HG03439 (cell line): ENCODE results near the gene COPG2.
"Not testable (repeated sequence)": the region's sequence is repeated elsewhere in the genome, so short reads cannot be mapped to it uniquely, and the experiment has no call there.

ENCODE experiments used
- ATAC-seq: cut with Tn5 transposase; IDR thresholded peaks from one replicate; pipeline ENCODE4 v1.9.1; 2021; ENCODE audit warnings: mild to moderate bottlenecking, moderate library complexity; ENCODE audit not compliant: unreplicated experiment

COPG2 gene, protein sequence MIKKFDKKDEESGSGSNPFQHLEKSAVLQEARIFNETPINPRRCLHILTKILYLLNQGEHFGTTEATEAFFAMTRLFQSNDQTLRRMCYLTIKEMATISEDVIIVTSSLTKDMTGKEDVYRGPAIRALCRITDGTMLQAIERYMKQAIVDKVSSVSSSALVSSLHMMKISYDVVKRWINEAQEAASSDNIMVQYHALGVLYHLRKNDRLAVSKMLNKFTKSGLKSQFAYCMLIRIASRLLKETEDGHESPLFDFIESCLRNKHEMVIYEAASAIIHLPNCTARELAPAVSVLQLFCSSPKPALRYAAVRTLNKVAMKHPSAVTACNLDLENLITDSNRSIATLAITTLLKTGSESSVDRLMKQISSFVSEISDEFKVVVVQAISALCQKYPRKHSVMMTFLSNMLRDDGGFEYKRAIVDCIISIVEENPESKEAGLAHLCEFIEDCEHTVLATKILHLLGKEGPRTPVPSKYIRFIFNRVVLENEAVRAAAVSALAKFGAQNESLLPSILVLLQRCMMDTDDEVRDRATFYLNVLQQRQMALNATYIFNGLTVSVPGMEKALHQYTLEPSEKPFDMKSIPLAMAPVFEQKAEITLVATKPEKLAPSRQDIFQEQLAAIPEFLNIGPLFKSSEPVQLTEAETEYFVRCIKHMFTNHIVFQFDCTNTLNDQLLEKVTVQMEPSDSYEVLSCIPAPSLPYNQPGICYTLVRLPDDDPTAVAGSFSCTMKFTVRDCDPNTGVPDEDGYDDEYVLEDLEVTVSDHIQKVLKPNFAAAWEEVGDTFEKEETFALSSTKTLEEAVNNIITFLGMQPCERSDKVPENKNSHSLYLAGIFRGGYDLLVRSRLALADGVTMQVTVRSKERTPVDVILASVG

DNA sequence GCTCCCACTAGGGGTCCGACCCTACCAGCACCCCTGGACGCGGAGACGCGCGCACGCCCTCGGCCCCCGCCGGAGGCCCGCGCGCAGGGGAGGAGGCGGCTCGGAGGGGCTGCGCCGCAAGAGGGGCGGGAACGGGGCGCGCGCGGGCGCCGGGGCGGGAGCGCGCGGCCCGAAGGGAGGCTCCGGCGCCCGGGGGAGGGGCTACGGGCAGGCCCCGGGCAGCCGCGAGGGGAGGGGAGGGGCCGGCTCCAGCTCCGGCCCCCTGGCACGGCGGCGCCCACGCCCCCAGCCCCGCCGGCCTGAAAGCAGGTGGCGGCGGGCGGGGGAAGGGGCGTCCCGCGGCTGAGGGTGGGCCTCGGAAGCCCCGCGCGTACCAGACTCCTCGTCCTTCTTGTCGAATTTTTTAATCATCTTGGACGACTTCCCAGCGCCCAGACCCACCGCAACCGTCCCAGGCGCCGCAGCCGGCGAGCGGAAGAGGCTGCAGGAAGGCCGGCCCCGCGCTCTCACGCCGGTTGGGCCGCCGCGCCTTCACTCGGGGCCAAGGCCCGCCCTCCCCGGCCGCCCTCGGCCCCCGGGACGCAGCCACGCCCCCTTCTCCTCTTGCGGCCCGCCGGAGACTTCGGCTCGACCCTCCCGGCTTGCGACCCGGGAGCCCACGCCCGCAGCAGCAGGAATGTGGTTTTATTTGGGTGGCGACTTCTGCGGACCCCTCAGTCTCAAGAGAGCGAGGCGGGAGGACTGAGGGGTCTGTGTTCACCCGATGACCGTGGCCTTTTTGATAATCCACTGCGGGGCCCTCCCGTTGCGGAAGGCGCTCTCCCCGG lies at the start of gene COPG2:
Gene COPG2, minus strand, starts transcription at position 491 of the 827 bp plus-strand sequence. Its CDS starts 80 bp downstream, at position 411.
- ATAC-seq = peak; percentile 96

DNA sequence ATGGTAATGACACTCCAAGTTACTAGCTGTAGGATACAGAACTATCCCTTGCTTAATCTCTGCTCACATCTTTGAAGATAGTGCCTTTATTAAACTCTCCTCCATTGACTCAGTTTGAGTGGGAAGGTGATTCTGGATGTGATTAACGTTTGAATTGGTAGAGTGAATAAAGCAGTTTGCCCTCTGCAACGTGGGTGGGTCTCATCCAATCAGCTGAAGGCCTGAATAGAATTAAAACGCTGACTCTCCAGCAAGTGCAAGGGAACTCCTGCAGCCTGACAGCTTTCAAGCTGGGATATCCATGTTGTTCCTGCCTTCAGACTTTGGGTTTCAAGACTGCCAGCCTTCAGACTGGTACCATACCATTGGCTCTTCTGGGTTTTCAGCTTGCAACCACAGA lies 43.9 kb upstream of the COPG2 start:
- ATAC-seq = no peak

DNA sequence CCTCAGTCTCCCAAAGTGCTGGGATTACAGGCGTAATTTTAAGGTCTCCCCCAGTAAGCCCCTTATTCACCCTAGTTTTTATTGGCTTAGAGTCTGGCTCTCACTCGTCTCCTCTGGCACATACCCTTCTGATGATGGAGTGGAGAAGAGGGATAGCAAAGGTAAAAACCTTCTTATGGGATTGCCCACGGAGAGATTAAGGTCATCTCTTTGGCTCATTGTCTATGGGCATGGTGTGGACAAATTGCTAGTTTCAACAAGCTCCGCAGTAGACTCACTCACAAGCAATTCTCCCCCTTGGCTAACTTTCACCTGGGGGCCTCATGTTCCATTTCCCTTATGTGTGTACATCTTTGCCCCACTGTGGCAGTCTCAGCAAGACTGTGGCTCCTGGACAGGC lies 40.2 kb upstream of the COPG2 start:
- ATAC-seq = no peak

DNA sequence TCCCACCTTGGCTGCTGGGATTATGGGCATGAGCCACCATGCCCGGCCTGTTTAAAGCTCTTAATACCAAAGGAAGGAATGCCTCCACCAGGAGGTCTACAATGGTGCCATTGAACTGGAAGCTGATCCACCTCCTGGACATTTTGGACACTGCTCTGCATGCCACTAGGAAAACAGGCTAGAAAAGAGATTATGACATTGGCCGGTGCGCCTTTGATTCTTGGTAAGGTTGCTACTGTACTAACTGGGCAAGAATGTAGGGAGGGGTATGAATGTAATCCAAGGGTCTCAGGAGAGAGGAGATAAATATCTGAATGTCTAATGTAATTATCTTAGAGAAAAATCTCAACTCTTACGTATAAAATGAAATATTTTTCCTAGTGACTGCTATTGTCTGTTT lies 39.5 kb upstream of the COPG2 start:
- ATAC-seq = no peak

DNA sequence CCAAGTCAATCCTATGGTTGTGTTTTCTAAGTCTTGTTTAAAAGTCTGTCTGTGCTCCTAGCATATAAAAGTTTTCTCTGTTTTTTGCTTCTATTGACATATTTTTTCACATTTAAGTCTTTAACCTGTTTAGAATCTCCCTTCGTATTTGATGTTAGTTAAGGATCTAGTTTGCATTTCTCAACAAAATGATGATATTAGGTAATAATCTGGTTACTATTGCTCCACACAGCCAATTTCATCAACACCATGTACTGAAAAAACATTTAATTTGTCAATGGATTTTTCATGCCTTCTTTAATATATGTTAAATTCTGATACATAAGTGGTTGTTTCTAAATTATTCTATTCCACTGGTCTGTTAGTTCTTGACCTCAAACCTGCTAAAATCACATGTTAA lies 35.3 kb upstream of the COPG2 start:
- no peak for ATAC-seq

DNA sequence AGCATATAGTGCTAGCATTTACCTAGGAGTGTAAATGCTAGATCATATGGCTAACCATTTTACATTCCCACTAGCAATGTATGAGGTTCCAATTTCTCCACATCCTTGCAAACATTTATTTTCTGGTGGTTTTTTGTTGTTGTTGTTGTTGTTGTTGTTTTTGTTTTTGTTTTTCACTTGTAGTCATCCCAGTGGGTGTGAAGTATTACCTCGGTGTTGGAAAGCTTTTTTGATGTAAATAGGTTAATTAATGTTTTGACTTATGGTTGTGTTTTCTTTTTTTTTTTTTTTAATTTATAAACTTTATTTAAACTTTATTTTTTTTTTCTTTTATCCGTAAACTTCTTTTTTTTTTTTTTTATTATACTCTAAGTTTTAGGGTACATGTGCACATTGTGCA lies 33.1 kb upstream of the COPG2 start:
- no peak for ATAC-seq

DNA sequence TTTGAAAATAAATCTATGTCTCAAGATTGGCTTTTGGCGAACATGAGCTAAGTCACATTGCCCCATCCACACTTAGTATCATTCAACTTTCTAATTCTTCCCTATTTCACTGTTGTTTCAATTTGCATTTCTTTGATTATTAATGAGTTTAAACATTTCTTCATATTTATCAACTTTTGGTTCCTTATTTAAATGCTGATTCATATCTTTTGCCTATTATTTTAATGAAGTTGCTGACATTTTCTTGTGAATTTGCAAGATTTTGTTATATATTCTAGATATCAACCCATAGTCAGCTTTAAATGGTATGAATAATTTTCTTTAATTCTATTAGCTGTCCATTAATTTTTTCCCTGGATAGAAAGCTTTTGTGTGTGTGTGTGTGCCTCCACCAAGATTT lies 32.2 kb upstream of the COPG2 start:
- no peak for ATAC-seq

DNA sequence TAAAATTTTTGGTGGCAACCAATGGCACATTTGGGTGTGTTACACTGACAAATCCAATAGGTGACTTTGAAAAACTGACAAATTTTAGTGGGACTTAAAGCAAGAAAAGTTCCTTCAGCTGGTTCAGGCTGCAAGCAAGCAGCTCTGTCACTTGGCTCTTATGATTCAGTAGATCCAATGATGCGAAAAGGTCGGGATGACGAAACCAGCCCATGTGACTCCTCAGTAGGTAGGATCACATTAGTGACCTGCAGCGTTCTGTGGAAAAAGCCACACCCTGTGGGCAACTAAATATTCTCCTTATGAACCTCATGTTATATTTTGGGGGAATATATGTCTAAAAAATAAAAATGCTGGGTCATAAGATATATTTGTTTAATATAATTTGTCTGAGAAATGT lies 31.1 kb upstream of the COPG2 start:
- ATAC-seq = no peak

DNA sequence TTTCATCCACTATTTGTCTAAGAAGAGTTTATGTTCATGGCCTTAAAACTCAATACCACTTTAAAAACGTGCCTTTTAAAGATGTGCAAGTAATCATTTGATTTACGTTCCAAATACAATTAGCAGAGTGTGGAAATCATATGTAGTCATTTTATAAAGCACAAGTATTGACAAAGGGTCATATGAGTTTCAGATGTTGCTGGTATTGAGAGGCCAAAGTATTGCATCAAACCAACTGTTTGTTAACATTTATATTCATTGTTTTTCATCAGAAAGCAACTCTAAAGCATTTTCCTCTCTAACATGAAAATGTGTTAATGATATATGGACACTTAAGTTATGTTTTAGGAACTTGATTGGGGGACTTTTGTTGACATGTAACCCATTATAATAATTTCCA lies 29.3 kb upstream of the COPG2 start:
- ATAC-seq = no peak

DNA sequence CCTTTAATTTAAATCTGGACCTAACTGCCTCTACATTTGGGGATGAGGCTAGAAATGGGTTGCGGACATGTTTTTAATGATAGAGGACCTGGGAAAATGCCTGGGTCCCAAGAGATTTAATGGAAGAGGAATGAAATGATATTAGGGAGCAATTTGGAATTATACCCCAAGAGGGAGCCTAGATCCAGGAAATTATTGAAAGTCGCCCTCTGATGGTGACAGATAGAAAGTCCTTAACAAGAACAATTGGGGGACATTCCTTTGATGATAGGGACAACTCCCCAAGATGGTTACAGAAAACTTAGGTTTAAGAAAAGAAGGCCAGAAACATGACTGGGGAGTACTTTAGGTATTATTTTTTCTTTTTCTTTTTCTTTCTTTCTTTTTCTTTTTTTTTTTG lies 27.3 kb upstream of the COPG2 start:
- ATAC-seq = no peak

DNA sequence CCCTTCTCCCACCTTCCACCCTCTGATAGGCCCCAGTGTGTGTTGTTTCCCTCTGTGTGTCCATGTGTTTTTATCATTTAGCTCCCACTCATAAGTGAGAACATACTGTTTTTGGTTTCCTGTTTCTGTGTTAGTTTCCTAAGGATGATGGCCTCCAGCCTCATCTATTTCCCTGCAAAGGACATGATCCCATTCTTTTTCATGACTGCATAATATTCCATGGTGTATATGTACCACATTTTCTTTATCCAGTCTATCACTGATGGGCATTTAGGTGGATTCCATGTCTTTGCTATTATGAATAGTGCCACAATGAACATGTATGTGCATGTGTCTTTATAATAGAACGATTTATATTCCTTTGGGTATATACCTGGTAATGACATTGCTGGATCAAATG lies 23.8 kb upstream of the COPG2 start:
- ATAC-seq = not testable (repeated sequence)

DNA sequence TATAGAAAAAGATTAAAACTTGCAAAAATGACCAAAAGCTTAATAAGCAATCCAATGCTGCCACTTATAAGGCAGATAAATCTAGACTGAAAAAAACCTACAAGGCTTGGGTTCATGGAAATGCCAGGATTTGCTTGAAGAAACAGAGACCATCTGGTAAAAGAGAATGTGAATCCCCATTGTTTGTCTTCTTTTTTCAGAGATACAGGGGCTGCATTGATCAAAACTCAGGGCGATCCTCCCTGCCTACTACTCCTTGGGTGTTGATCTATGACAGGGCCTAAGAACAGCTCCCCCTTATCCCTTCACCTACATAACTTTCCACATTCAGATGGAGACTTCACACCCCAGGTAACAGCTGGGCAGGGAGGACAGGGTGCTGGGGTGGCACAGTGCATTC lies 21.1 kb upstream of the COPG2 start:
- no peak for ATAC-seq

DNA sequence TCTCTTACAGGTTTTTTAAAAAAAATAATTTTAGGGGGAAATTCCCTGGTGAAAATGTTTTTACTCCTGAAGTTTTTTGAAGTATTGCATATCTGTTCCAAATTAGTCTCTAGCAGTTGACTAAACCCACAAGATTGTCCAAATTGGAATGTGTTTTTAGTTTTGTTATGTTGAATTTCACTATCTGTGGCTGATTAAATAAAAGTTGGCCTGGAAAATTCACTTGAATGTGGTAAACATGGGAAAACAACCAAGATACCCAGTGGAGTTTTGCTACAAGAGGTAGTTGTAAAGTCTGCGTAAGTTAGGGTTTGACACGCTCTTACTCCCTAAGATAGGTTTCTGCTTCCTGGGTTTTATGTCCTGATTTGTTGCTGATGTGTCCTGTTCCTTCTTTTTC lies 14.5 kb upstream of the COPG2 start:
- ATAC-seq = no peak

DNA sequence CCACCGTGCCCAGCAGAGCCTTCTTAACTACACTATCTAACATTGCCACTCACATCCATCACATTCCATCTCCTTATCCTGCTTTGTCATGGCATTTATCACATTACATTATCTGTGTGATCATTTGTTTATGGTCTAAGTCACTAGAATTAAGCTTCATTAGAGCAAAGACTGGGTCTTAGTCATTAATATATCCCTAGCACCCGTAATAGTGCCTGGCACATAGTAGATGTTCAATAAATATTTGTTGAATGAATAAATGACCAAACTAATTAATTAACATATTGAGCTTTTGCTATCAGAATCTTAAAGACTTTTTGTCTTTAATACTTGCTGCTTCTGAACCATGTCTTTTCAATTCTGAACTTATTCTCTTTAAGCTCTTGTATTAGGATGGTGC lies 5.9 kb upstream of the COPG2 start:
- no peak for ATAC-seq

DNA sequence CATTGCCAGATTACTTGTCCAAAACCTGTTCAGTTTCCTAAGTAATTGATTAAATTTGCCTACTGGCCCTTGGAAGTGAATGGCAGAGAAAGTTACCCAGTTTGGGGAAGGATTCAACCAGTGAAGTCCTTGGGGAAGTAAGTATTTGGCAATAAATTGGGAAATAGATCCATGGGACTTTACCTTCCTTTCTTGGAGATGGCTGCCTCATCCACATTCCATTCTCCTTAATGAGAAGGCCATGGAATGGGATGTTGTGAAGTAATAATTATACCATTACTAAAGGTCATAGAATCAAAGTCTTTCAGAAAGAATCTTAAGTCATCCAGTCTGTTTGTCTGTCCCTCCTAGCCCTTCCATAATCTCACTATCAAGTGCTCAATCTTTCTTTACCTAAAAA lies 4.5 kb upstream of the COPG2 start:
- ATAC-seq = no peak

DNA sequence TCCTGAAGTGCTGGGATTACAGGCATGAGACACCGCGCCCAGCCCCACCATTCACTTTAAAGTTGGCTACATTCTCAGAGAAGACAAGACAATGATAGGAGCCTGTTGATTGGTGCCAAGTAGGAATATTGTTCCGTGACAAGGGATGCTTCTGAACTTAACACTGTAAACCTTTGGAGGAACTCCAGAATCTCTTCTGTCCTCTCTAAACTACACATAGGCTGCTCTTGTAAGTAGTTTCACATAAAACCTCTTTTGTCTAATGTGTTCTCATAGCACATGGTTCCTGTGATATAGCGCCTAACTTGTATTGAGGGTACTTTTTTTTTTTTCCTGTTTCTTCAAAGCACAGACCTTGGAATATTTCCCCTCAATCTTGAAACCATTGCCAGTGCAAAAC lies 3.6 kb upstream of the COPG2 start:
- ATAC-seq = no peak

DNA sequence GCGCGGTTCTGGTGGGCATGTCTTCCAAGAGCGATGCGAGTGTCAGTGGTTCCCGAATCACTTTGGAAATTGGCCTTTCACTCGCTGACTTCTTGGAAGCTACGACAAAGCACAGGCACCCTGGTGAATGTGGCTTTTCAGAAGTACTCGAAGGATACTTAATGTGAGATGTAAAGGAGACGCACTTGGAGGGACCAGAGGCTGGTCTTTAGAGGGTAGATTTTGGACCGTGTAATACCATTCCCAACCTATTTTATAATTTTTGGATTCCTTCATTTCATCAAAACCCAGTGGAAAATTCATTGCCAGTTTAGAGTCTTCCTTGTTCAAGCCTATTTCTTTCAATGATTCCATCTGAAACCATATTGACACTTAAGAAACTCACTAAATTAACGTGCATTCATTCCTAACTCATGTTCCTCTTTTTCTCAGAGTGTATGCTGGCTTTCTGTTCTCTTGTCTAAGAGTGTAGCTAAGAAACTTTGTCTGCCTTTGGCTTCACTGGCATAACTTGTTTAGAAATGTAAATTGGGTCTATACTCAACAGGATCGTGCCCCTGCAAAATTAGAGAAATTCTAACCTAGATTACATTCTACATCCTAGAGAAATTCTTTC lies 645 bp upstream of the COPG2 start:
- peak; percentile 7 for ATAC-seq

DNA sequence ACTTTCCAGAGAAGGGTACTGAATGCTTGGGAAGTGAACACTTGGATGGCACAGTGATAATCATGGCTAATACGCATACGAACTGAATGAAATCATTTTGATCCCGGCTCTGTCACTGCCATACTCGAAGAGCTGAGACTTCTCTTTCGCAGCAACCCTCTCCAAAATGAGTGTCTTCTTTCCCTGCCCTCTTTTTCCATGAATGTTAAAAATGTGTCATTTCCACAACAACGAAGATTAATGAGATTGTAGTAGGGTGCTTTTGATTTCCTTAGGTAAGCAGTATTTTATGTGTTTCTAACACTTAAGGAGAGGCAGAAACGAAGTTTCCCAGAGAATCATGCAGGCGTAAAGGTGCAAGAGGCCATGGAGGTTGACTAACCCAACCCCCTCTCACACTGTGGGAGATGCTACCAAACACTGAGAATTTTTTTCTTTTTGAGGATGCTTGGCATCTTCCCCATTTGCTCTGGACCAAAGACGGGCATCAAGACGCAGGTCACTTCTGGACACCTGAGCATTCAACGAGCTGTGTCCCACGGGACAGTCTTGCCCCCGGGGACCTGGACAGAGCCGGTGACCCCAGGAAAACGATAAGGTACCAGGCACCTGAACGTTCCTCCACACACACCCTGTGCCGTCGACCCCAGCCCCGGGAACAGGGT lies 823 bp downstream of the COPG2 start:
- no peak for ATAC-seq

DNA sequence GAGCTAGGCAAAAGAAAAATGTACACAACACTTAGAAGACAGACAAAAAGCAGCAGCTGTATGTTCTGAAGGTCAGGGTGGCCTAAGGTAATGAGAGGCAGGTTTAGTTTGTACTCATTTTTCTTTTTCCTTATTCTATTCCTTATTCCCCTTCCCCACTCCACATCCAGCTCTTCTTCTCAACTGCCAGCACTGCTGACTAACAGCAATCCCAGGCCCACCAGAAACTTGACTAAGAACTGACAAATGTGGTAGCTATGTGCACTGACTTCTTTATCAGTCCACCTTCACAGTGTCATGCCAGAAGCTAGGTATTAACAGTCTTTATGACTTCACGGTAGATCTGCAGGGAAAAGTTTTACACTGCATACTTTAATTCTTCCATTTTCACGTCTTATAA lies 6.1 kb downstream of the COPG2 start:
- ATAC-seq = no peak

DNA sequence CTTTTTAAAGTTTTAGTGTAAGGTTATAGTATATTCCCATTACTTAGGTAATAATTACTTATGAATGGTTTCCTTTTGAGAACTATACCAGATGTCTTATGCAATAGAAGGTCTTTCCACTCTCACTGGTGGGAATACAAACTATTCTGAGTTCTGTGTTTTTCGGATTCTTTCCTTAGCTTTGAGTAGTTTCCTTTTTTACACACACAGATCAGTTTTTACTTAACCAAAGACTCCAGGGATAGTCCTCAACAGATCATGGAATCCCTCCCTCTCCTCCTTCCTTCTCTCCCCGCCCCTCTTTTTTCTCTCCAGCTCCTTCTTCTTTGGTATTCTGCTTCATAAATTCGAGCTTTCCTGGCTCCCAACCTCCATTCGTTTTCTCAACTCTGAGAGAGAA lies 13.3 kb downstream of the COPG2 start:
- ATAC-seq = no peak
